ENCODE results near the gene ALG8. TPM values are rescaled to one million over a fixed set of nuclear protein-coding genes. Genes with fewer than 3 reads are reported as not detected.

ALG8 gene
- total RNA-seq, 1 experiment from 2014 or later, result 67.5 TPM

DNA sequence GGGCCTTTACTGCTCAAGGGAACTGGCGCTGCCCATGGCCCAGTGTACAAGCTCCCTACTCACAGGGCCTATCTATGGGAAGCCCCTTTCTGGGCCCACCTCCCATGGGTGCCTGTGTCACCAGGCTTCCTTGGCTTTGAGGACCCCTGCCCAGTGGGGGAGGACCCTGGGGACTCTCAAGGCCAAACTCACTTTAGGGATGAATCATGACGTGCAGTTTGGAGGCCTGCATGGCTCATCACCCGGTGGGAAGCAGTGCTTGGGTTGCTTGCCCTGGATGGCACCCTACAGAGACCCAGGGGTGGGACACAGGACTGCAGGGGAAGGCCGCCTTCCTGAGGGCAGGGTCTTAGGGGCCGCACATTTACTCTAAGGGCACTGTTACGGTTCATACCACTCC is 32.5 kb upstream of the ALG8 start:
- H3K4me1 ChIP-seq (replicated peaks; ENCODE audit: insufficient read depth), result no peaks in the 10 kb centered on the region
- intact Hi-C loops (cut with micrococcal nuclease; ENCODE audit: unreplicated experiment), result no loop called here
- TF ChIP-seq EZH2 (IDR thresholded peaks at IDR 0.05; ENCODE audit: low read depth), result no peak
- TF ChIP-seq, protein P1, sequence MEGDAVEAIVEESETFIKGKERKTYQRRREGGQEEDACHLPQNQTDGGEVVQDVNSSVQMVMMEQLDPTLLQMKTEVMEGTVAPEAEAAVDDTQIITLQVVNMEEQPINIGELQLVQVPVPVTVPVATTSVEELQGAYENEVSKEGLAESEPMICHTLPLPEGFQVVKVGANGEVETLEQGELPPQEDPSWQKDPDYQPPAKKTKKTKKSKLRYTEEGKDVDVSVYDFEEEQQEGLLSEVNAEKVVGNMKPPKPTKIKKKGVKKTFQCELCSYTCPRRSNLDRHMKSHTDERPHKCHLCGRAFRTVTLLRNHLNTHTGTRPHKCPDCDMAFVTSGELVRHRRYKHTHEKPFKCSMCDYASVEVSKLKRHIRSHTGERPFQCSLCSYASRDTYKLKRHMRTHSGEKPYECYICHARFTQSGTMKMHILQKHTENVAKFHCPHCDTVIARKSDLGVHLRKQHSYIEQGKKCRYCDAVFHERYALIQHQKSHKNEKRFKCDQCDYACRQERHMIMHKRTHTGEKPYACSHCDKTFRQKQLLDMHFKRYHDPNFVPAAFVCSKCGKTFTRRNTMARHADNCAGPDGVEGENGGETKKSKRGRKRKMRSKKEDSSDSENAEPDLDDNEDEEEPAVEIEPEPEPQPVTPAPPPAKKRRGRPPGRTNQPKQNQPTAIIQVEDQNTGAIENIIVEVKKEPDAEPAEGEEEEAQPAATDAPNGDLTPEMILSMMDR (conservative IDR thresholded peaks at IDR 0.05), result no peak
- H3K4me2 ChIP-seq, result no peak overlapping the region
- ChIA-PET POLR2A (ENCODE audit: unreplicated experiment) (interaction anchor here (0.6 kb wide), 2 partner anchors 10 to 26 kb away, joined by 3 to 5 read pairs; no protein-coding TSS in a partner anchor), CTCF (no interaction called here)
- H3K4me3 ChIP-seq, result no peak overlapping the region
- no peaks in the 10 kb centered on the region for H3K36me3 ChIP-seq (ENCODE audit: low read depth)
- H3K79me2 ChIP-seq (ENCODE audit: low read depth), result no peaks in the 10 kb centered on the region
- H3K27me3 ChIP-seq (ENCODE audit: insufficient read depth, low read depth), result no peaks in the 10 kb centered on the region
- no peak for DNase-seq
- no peaks in the 10 kb centered on the region; the same call in 1 of the 2 replicates for H3F3A ChIP-seq (ENCODE audit: insufficient read depth, low read depth)
- H3K27ac ChIP-seq, result no peak overlapping the region
- no peaks in the 10 kb centered on the region for H4K20me1 ChIP-seq (ENCODE audit: insufficient read depth)
- no TSS peak for BruUV-seq (replicated peaks)
- H3K9me2 ChIP-seq (ENCODE audit: insufficient read depth), result no peaks in the 10 kb centered on the region
- no peaks in the 10 kb centered on the region for H3K9me3 ChIP-seq (ENCODE audit: insufficient read depth, low read depth)
- no peak overlapping the region for H2AFZ ChIP-seq

DNA sequence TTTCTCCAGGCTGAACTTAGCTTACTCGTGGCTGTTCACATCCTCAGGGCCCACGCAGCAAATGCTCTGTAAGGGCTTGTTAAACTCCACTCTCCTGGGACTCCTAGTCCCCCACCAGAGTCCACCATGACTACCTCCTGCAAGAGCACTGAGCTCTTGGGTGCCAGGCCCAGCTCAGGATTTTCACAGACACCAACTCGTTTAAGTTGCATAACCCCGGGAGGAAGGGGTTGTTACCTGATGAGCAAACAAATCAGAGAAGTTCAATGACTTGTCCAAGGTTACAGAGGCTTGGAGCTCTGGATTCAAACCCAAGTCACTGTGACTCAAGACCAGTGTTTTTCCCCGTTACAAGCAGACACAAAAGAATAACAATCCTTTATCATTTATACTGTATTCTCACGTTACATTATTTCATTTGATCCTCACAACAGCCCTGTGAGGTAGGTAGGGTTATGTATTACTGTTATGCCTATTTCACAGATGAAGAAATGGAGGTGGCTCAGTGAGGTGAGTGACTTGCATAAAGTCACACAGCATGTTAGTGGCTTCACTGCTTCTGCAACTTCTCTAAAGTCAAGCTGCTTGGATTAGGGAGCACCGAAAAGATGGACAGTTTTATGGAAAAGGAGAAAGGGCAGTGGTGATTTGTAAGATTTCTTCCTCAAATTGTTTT is 31.6 kb upstream of the ALG8 start:
- H2AFZ ChIP-seq, result no peak overlapping the region

DNA sequence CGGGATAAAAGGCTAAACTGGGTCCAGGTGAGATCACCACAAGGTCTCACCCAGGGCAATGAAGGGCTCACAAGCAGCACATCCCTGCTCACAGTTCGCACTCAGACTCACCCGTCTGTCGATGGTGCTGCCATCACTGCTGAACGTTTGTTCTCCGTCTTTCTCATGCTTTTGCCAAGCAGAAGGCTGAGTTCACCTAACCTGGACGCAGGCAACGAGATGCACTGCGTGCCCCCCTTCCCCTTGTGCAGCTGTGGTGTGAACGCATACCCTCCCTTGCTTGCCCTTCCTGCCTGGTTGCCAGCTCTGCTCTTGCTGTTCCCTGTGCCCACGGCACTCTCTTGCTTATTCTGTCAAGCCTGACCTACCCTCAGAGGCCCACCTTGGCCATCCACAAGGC is 31.0 kb upstream of the ALG8 start:
- Histone ChIP-seq H3K27ac (no peak overlapping the region), H2AFZ (no peak overlapping the region), H3F3A (ENCODE audit: insufficient read depth, low read depth) (no peaks in the 10 kb centered on the region; the same call in 1 of the 2 replicates), H3K27me3 (ENCODE audit: insufficient read depth, low read depth) (no peaks in the 10 kb centered on the region), H3K4me2 (no peak overlapping the region), H3K9me2 (ENCODE audit: insufficient read depth) (no peaks in the 10 kb centered on the region), H3K36me3 (ENCODE audit: low read depth) (no peaks in the 10 kb centered on the region), H3K4me1 (replicated peaks; ENCODE audit: insufficient read depth) (no peaks in the 10 kb centered on the region), H3K9me3 (ENCODE audit: insufficient read depth, low read depth) (no peaks in the 10 kb centered on the region), H3K79me2 (ENCODE audit: low read depth) (no peaks in the 10 kb centered on the region), H3K4me3 (no peak overlapping the region), H4K20me1 (ENCODE audit: insufficient read depth) (no peaks in the 10 kb centered on the region)
- ChIA-PET POLR2A (ENCODE audit: unreplicated experiment) (no interaction called here), CTCF (interaction anchor here (0.7 kb wide), 1 partner anchor 628 kb away, joined by 5 read pairs; no protein-coding TSS in a partner anchor)
- BruUV-seq (replicated peaks), result no TSS peak
- DNase-seq, result no peak
- intact Hi-C loops (cut with micrococcal nuclease; ENCODE audit: unreplicated experiment), result no loop called here
- no peak for TF ChIP-seq EZH2 (IDR thresholded peaks at IDR 0.05; ENCODE audit: low read depth)
- TF ChIP-seq, protein P1 (conservative IDR thresholded peaks at IDR 0.05), result no peak

More for the DNA sequence above, 31.6 kb upstream of the ALG8 start:
- H3K9me2 ChIP-seq (ENCODE audit: insufficient read depth), result no peaks in the 10 kb centered on the region
- H3K4me3 ChIP-seq, result no peak overlapping the region
- H3K27me3 ChIP-seq (ENCODE audit: insufficient read depth, low read depth), result no peaks in the 10 kb centered on the region
- no peak overlapping the region for H3K4me2 ChIP-seq
- H3K9me3 ChIP-seq (ENCODE audit: insufficient read depth, low read depth), result no peaks in the 10 kb centered on the region
- no peak for DNase-seq
- H3K4me1 ChIP-seq (replicated peaks; ENCODE audit: insufficient read depth), result no peaks in the 10 kb centered on the region
- no peaks in the 10 kb centered on the region for H3K79me2 ChIP-seq (ENCODE audit: low read depth)
- intact Hi-C loops (cut with micrococcal nuclease; ENCODE audit: unreplicated experiment), result no loop called here
- H3K27ac ChIP-seq, result no peak overlapping the region
- H4K20me1 ChIP-seq (ENCODE audit: insufficient read depth), result no peaks in the 10 kb centered on the region
- H3F3A ChIP-seq (ENCODE audit: insufficient read depth, low read depth), result no peaks in the 10 kb centered on the region; the same call in 1 of the 2 replicates
- ChIA-PET CTCF (no interaction called here), POLR2A (ENCODE audit: unreplicated experiment) (interaction anchor here (0.6 kb wide), 2 partner anchors 9 to 27 kb away, joined by 3 to 5 read pairs; no protein-coding TSS in a partner anchor)
- TF ChIP-seq EZH2 (IDR thresholded peaks at IDR 0.05; ENCODE audit: low read depth), result no peak
- TF ChIP-seq, protein P1 (conservative IDR thresholded peaks at IDR 0.05), result no peak
- H3K36me3 ChIP-seq (ENCODE audit: low read depth), result no peaks in the 10 kb centered on the region
- no TSS peak for BruUV-seq (replicated peaks)
